GM18505 (cell line): ENCODE measurements around the gene ADGRL3.

Source experiments
- ATAC-seq: cut with Tn5 transposase; IDR thresholded peaks from one replicate; pipeline ENCODE4 v1.9.1; 2021; ENCODE audit not compliant: unreplicated experiment
- POLR2A ChIP-seq: IDR thresholded peaks from 4 replicates; pipeline ENCODE4 v1.6.1; 2011; ENCODE audit warnings: borderline replicate concordance; ENCODE audit not compliant: insufficient read depth, insufficient read length; ENCODE audit errors: extremely low read depth

The ADGRL3 gene

DNA sequence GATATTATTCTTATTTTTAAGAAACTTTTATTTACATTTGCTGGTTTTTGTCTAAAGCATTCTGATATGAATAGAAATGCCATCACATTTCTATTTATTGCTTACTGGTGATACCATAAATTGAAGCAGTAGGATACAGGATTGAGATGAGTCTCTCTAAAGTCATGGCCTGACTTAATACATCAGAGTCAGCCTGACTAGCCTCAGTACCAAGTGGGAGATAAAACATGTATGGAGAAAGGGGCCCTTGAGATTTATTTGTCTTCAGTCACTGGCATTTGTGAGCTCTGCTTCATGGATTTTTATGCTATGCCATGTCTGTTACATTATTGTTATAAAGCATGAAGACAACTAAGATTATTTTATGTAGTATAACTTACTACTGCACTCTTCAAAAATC lies 465.5 kb downstream of the ADGRL3 start:
- no peak for ATAC-seq
- no peak for TF ChIP-seq POLR2A

DNA sequence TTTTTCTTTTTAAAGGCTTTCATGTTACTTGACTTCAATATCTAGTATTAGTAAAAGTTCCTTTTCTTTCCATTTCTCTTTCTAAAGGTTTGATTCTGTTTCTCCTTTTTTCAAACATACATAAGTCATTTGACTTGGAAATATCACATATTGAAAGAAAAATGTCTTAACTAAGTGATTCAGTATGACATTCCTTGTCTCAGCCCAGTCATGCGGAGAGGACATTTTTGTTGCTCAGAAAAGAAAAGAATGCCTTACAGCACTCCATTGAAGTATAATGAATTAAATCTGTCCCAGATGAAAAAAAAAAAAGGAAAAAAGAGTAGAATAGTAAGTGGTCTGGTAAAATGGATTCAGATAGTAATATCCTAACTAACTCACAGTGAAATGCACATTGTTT lies 466.1 kb downstream of the ADGRL3 start:
- no peak for TF ChIP-seq POLR2A
- no peak for ATAC-seq

DNA sequence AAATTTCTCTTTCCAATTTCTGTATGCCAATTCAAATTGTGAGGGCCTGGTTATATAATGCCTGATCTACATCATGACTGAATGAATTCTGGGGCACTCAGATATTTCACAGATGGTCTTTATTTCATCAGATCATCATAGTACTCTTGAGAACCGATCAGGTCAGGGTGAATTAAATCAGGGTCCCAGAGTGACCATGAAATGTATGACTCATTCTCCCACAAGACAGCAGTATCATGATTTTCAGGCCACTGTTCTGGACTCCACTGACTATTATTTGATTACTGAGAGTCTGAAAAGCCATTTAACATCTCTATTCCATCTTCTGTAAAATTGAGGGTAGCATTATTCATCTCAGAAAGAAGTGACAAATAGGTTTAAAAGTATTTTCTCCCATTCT lies 471.5 kb downstream of the ADGRL3 start:
- no peak for ATAC-seq
- TF ChIP-seq POLR2A = no peak

DNA sequence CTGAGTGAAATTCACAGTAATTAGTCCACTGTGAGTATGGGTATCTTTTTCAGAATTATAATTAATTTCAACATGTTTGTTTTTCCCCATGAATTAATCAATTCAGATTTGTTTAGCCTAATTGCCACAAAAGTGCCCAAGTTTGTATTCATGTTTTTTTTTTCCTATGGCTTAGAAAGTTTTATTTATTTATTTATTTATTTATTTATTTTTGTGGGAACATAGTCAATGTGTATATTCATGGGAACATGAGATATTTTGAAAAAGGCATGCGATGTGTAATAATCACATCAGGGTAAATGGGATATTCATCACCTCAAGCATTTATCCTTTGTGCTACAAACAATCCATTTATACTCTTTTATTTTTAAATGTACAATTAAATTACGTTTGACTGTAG lies 475.3 kb downstream of the ADGRL3 start:
- ATAC-seq = no peak
- TF ChIP-seq POLR2A = no peak

DNA sequence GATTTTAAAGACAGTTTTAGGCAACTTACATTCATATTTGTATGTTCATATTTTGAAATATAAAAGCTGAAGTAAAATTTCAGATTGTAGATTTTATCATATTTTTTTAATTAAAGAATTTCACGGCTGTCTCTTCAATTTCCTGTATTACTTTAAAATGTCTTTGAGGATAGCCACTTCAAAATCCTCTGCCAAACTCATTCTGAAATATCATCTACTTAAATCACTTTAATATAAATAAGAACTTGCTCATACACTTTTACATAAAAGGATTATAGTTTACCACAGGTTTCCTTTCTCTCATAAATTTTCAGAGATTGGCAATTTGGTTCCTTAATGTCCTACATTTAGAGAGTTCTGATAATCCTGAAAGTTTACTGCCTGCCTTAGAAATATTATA lies 478.2 kb downstream of the ADGRL3 start:
- ATAC-seq = no peak
- TF ChIP-seq POLR2A = no peak

DNA sequence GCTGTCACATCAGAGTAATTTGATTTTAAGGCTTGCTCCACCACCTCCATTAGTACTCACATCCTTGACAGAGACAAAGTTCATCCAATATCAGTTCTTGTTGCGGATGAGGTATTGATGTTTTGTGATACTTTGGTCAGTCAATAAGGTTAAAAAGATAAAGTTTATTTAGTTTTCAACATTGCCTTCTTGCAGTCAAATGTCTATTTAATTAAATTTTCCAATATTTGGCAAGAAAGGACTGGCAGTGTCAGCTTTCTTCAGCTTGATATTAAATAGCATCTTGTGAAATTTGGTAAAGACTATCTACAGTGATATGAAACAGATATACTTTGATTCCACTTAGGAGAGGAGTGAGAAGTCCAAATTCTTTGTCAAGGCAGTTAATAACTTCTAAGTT lies 493.4 kb downstream of the ADGRL3 start:
- ATAC-seq = no peak
- no peak for TF ChIP-seq POLR2A

DNA sequence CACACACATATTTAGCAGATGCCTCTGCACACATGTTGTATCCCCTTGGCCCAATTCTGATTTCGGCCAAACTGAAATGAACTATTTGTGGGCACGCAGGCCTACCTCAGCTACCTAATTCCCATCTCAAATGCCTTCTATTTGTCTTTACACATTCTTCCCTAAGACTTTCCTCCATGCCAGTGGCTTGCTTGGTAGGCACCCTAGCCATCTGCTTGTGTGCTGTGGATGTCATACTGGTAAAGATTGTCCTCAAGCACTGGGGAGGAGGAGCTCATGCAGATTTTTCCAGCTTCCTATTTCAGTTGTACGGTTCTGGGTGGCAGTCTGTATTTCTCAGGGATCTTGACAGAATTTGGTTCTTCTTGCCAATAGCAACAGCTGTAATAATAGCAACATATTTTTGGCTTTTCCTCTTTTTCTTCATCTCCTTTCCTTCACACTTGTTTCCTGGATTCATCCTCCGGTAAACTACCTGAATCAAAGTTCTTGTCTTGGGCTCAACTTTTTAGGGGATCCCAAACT lies 514.3 kb downstream of the ADGRL3 start:
- ATAC-seq = no peak
- TF ChIP-seq POLR2A = no peak

DNA sequence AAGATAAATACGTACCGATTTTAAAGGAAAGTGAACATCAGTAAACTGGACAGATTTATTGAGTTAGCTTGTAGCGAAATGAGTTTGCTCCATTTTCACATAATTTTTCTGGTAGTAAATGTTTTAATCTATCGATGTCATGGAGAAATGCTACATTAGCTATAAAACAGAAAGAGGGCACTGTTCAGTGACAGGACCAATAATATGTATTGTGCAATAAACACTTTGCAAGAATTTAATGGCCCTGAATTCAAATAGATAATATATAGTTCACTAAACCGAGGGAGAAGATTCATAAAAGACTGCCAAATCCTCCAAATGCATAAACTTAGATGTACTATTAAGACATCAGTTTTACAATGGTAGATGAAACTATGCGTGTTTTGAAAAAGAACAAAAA lies 516.3 kb downstream of the ADGRL3 start:
- ATAC-seq = no peak
- no peak for TF ChIP-seq POLR2A

DNA sequence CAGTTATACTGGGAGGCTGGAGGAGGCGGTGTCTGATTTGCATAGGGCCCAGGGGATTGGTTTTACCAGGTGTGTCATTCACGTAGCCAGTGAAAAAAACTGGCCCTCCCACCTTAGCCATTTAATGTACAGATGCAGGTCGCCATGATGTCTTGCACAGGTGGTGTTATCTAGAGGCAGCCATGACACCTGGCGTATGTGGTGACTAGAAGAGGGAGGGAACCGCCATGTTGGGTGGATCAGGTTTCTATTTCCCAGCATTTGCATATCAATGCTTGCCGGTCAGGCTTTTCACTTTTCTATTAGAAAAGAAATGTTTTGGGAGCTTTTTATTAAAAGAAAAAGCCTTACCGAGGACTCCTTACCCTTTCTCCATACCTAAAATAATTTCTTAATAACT lies 523.4 kb downstream of the ADGRL3 start:
- TF ChIP-seq POLR2A = no peak
- ATAC-seq = no peak

DNA sequence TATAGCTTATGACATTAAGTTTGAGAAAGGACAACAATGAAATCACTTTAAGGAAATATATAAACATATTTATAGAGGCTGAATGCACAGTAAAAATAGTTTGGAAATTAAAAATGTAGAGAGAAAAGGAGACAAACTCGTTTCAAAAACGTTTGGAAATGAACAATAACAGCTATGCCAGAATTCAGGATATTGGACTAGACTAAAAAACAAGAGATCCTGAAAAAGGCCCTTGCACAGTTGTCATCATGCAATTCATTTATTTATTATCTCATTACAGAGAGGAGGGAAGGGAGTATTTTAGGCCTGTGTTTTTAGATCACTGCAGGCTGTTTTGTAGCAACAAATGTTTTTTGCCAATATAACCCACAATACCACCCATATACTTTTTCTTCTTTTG lies 527.2 kb downstream of the ADGRL3 start:
- no peak for TF ChIP-seq POLR2A
- ATAC-seq = no peak

DNA sequence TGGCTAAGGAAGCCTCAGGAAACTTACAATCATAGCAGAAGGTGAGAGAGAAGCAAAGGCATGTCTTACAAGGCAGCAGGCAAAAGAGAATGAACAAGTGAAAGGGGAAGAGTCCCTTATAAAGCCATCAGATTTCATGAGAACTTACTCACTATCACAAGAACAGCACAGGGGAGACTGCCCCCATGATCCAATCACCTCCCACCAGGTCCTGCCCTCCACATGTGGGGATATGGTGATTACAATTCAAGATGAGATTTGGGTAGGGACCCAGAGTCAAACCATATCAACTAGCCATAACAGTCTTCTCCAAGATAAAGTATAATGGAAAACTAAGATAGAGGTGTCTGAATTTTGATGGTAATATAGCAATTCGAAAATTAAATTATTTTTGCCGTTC lies 534.3 kb downstream of the ADGRL3 start:
- ATAC-seq = no peak

DNA sequence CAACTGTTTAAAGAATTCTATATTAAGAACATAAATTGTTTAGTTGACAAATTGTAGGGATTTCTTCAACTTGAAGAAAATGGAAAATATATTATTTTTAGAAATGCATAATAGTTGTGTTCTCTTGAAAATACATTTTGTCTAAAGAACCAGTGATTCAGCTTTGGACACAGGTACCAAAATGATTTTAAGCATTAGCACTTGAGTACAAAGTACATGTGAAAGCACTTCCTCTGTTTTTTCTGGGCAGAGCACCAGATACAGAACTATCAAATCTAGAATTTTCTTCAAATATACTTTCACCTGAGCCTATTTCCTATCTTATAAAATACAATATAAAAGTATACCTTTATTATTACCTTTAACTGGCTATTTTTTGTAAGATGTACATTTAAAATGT lies 539.8 kb downstream of the ADGRL3 start:
- no peak for ATAC-seq
- no peak for TF ChIP-seq POLR2A

More for the DNA sequence above, 534.3 kb downstream of the ADGRL3 start:
- TF ChIP-seq POLR2A = no peak

DNA sequence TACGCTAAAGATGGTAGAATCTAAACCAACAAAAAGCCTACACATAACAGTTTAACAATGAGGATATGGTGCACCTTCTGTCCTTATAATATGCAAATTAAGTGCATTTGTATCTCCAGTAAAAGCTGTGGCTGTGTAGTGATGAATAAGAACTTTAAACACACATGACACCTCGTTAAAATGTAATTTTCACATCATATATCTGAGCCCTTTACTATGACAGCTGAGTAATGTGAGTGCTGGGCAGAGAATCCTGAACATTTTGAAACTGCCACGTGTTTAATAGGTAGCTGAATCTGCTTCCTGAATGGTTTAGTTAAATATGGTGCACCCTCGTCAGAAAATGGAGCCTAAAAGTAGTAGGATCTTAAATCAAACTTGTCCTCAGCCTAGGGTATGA lies 540.8 kb downstream of the ADGRL3 start:
- TF ChIP-seq POLR2A = no peak
- ATAC-seq = no peak

DNA sequence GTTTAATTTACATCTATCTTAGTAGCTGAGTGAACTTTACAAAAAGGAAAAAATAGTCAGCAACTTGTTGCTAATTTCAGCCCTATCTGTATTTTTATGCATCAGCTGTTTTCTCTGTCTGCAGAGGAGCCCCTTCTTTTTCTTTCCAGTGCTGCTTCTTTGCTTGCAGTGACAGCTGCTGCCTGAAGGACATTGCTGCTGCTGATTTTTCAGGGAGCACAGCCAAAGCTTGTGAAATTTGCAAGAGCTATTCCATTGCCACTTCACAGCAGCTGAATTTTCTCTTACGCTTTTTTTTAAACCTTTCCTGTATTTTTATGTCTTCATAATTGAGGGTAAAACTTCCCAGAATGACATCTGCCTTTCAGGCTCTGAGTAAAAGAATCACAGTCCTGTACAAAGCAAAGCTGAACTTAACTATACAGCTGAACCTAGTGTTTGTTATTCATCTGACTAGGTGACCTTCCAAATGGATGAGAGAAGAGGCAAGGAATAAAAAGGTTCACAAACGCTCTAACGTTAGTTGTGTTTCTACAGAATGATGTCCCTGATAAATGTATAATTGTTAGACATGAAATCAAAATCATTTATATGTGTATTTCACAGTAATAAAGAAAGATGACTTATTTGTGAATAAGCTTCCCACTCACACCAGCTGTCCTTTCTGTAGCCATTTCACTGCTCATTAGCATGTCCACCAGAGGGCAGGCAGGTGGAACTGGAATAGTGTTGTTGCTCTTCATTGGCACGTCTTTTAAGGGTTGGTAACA lies 541.4 kb downstream of the ADGRL3 start:
- TF ChIP-seq POLR2A = no peak

More for the DNA sequence above, 541.4 kb downstream of the ADGRL3 start:
- ATAC-seq = no peak
